Subcutaneous abdominal adipose tissue (tissue), 5 donors: Measurements from ENCODE around the gene LTK.

ENCODE experiments used
- H3K27ac ChIP-seq: one replicate; pipeline ENCODE4 v1.7.0; 2013; ENCODE audit warnings: low read depth, mild to moderate bottlenecking, inconsistent platforms, low read length, moderate library complexity
- H3K27me3 ChIP-seq, 5 donors: one replicate each; pipeline ENCODE4 v1.7.0; 2013; ENCODE audit warnings: low read length in 5 of 5, inconsistent platforms in 1 of 5; ENCODE audit not compliant: control insufficient read depth in 5 of 5, insufficient read depth in 4 of 5
- H3K36me3 ChIP-seq, 5 donors: one replicate each; pipeline ENCODE4 v1.7.0; 2013; ENCODE audit warnings: low read length in 5 of 5; ENCODE audit not compliant: control insufficient read depth in 5 of 5, insufficient read depth in 5 of 5
- H3K4me1 ChIP-seq, 5 donors: one replicate each; pipeline ENCODE4 v1.7.0; 2013; ENCODE audit warnings: low read length in 5 of 5, mild to moderate bottlenecking in 3 of 5, moderate library complexity in 1 of 5; ENCODE audit not compliant: control insufficient read depth in 5 of 5, insufficient read depth in 5 of 5
- H3K4me3 ChIP-seq, 5 donors: one replicate each; pipeline ENCODE4 v1.7.0; 2013; ENCODE audit warnings: low read length in 5 of 5, low read depth in 1 of 5
- H3K9ac ChIP-seq, 5 donors: one replicate each; pipeline ENCODE4 v1.7.0; 2013; ENCODE audit warnings: low read length in 5 of 5, mild to moderate bottlenecking in 4 of 5, moderate library complexity in 3 of 5
- H3K9me3 ChIP-seq, 5 donors: one replicate each; pipeline ENCODE4 v1.7.0; 2013; ENCODE audit warnings: low read length in 5 of 5; ENCODE audit not compliant: control insufficient read depth in 5 of 5
- donor health status: healthy.
- donor health status: healthy.
- donor health status: healthy.
- donor health status: healthy.
- donor health status: healthy.

Gene LTK

GRCh38 chr15:41492597-41493204 lies 20.9 kb downstream of the LTK start:
- Histone ChIP-seq H3K27ac (no peak overlapping the region), H3K4me3 (peak overlapping the region; percentile 36 to 71 (median 67)), H3K9me3 (no peaks in the 10 kb centered on the region), H3K4me1 (peaks cover 1 to 39% (median 35%) of the 10 kb centered on the region in 5 donors), H3K27me3 (peaks cover 14 to 42% (median 29%) of the 10 kb centered on the region in 5 donors), H3K9ac (peak overlapping the region in 2 of 5 donors; percentile 69 to 73), H3K36me3 (no peaks in the 10 kb centered on the region)

GRCh38 chr15:41491889-41492288 lies 21.7 kb downstream of the LTK start:
- peaks cover 16 to 48% (median 32%) of the 10 kb centered on the region in 5 donors for H3K27me3 ChIP-seq

DNA sequence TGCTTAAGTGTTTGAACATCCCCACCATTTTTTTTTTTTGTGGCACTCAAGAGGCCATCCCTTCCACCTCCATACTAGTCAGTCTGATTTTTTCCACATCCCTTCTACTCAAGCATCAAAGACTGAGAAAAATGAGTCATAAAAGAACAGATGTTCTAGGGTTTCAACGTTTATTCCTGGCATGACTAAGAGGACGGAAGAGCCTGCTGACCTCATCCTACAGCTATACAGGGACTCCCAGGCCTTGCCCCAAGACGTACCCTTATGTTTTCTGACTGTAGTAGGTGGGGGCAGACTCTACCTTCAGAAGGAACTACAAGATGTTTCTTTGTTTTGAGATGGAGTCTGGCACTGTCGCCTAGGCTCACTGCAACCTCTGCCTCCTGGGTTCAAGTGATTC lies 23.3 kb downstream of the LTK start:
- no peaks in the 10 kb centered on the region for H3K9me3 ChIP-seq
- no peaks in the 10 kb centered on the region for H3K36me3 ChIP-seq
- no peak overlapping the region for H3K9ac ChIP-seq
- peaks cover 16 to 42% (median 24%) of the 10 kb centered on the region in 5 donors for H3K27me3 ChIP-seq
- H3K4me3 ChIP-seq = no peak overlapping the region
- peaks cover 1 to 33% (median 26%) of the 10 kb centered on the region in 5 donors for H3K4me1 ChIP-seq
- H3K27ac ChIP-seq = no peak overlapping the region

More at GRCh38 chr15:41491889-41492288, 21.7 kb downstream of the LTK start:
- Histone ChIP-seq H3K9me3 (no peaks in the 10 kb centered on the region), H3K27ac (no peak overlapping the region), H3K9ac (no peak overlapping the region), H3K4me3 (no peak overlapping the region), H3K4me1 (peaks cover 1 to 42% (median 35%) of the 10 kb centered on the region in 5 donors), H3K36me3 (no peaks in the 10 kb centered on the region)

- Histone ChIP-seq H3K27me3 (peaks cover 16 to 35% (median 18%) of the 10 kb centered on the region in 5 donors), H3K4me1 (peaks cover 1 to 26% (median 19%) of the 10 kb centered on the region in 5 donors), H3K4me3 (no peak overlapping the region), H3K9me3 (no peaks in the 10 kb centered on the region), H3K27ac (no peak overlapping the region), H3K36me3 (no peaks in the 10 kb centered on the region), H3K9ac (no peak overlapping the region)
Measured at GRCh38 chr15:41489641-41490040, 24.0 kb downstream of the LTK start.

DNA sequence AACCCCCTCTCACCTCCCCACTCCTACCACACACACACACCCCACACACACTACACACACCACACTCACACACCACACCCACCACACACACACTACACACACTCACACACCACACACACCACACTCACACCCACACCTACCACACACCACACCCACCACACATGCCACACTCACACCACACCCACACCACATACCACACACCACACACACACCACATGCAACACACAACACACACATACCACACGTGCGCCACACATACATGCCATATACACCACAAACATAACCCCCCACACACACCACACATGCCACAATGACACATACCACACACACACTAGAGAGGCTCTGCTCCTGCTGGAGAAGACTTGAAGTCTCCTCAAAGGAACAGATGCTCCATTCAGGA lies 25.8 kb downstream of the LTK start:
- no peak overlapping the region for H3K4me3 ChIP-seq
- no peaks in the 10 kb centered on the region for H3K9me3 ChIP-seq
- peaks cover 0 to 9% (median 4%) of the 10 kb centered on the region in 5 donors for H3K36me3 ChIP-seq
- no peak overlapping the region for H3K27ac ChIP-seq
- H3K4me1 ChIP-seq = peaks cover 1 to 11% (median 5%) of the 10 kb centered on the region in 5 donors
- H3K9ac ChIP-seq = no peak overlapping the region
- peaks cover 9 to 29% (median 14%) of the 10 kb centered on the region in 5 donors for H3K27me3 ChIP-seq

DNA sequence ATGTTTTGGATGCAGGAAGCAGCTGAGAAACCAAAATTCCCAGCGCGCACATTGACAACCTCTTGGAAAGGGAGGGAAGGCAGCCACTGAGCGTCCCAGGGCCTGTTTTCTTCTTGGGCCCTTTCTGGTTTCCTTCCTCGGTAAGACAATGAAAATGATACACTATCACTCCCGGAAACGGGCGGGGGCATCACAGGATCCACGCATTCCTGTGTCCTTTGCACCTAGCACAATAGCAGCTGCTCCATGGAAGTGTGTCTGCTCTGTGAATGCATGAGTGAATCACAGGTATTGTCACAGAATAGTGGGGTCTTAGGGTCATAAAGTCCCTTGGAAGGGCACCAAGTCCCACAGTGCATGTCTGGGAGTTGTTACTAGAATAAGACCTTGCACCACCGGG lies 26.2 kb downstream of the LTK start:
- H3K9ac ChIP-seq = no peak overlapping the region
- H3K4me3 ChIP-seq = no peak overlapping the region
- H3K36me3 ChIP-seq = peaks cover 0 to 12% (median 8%) of the 10 kb centered on the region in 5 donors
- H3K27ac ChIP-seq = no peak overlapping the region
- no peaks in the 10 kb centered on the region for H3K9me3 ChIP-seq
- peaks cover under 1 to 7% (median 1%) of the 10 kb centered on the region in 5 donors for H3K4me1 ChIP-seq
- H3K27me3 ChIP-seq = peaks cover 9 to 25% (median 14%) of the 10 kb centered on the region in 5 donors

- Histone ChIP-seq H3K36me3 (peaks cover 3 to 22% (median 17%) of the 10 kb centered on the region in 5 donors), H3K9me3 (no peaks in the 10 kb centered on the region), H3K4me3 (no peak overlapping the region)
Measured at GRCh38 chr15:41486286-41486685, 27.3 kb downstream of the LTK start.

GRCh38 chr15:41484937-41485625 lies 28.5 kb downstream of the LTK start:
- no peaks in the 10 kb centered on the region for H3K9me3 ChIP-seq
- H3K36me3 ChIP-seq = peaks cover 3 to 34% (median 29%) of the 10 kb centered on the region in 5 donors
- peaks cover 3 to 12% (median 6%) of the 10 kb centered on the region in 5 donors for H3K27me3 ChIP-seq
- no peak overlapping the region for H3K27ac ChIP-seq
- no peak overlapping the region for H3K4me3 ChIP-seq
- H3K9ac ChIP-seq = no peak overlapping the region
- peaks cover 0 to 6% (median 0%) of the 10 kb centered on the region in 5 donors for H3K4me1 ChIP-seq

More at GRCh38 chr15:41486286-41486685, 27.3 kb downstream of the LTK start:
- Histone ChIP-seq H3K4me1 (peaks cover 0 to 6% (median 0%) of the 10 kb centered on the region in 5 donors), H3K27me3 (peaks cover 6 to 16% (median 9%) of the 10 kb centered on the region in 5 donors), H3K27ac (no peak overlapping the region), H3K9ac (no peak overlapping the region)

- Histone ChIP-seq H3K4me3 (no peak overlapping the region), H3K4me1 (peaks cover 0 to 6% (median 0%) of the 10 kb centered on the region in 5 donors), H3K9ac (no peak overlapping the region), H3K9me3 (no peaks in the 10 kb centered on the region), H3K27ac (no peak overlapping the region), H3K36me3 (peaks cover 7 to 49% (median 43%) of the 10 kb centered on the region in 5 donors), H3K27me3 (peaks cover 0 to 11% (median 6%) of the 10 kb centered on the region in 5 donors)
Measured at GRCh38 chr15:41483519-41483918, 30.1 kb downstream of the LTK start.

GRCh38 chr15:41483115-41483514 lies 30.5 kb downstream of the LTK start:
- no peaks in the 10 kb centered on the region for H3K9me3 ChIP-seq
- no peak overlapping the region for H3K9ac ChIP-seq
- peaks cover 0 to 6% (median 0%) of the 10 kb centered on the region in 5 donors for H3K4me1 ChIP-seq
- peaks cover 7 to 53% (median 46%) of the 10 kb centered on the region in 5 donors for H3K36me3 ChIP-seq
- peaks cover 0 to 10% (median 6%) of the 10 kb centered on the region in 5 donors for H3K27me3 ChIP-seq
- no peak overlapping the region for H3K4me3 ChIP-seq
- no peak overlapping the region for H3K27ac ChIP-seq
